Stimulated activated naive CD8-positive, alpha-beta T cell treated with anti-CD3 and anti-CD28 coated beads, Interleukin-15, Interleukin-2, amounts not matched to agents 100 U/mL and 50 U/mL, for 24 hours (primary cell): Measurements from ENCODE around the gene UBE2I.

ENCODE experiments used
- ATAC-seq: fragments of 150-1000 bp; cut with Tn5 transposase; one replicate; pipeline ENCODE4 v1.10.0; 2021
- DNase-seq: peaks from one replicate; pipeline ENCODE4 v3.0.0; 2021

Gene UBE2I

GRCh38 chr16:1361685-1362360, 52.4 kb downstream of the UBE2I start:
- ATAC-seq (no peak), DNase-seq (no peak)

- no peak for DNase-seq
Observed at GRCh38 chr16:1362807-1363206, 53.4 kb downstream of the UBE2I start.

GRCh38 chr16:1363501-1364041, 54.1 kb downstream of the UBE2I start:
- DNase-seq: peak; percentile 79
- peak; percentile 88 for ATAC-seq

More at GRCh38 chr16:1362807-1363206, 53.4 kb downstream of the UBE2I start:
- no peak for ATAC-seq

GRCh38 chr16:1364510-1364909, 55.1 kb downstream of the UBE2I start:
- DNase-seq (no peak), ATAC-seq (no peak)

GRCh38 chr16:1366060-1366711, 56.8 kb downstream of the UBE2I start:
- ATAC-seq (no peak), DNase-seq (no peak)

GRCh38 chr16:1366712-1367299, 57.4 kb downstream of the UBE2I start:
- DNase-seq (no peak), ATAC-seq (no peak)

- no peak for ATAC-seq
- no peak for DNase-seq
Observed at GRCh38 chr16:1367486-1368174, 58.2 kb downstream of the UBE2I start.

GRCh38 chr16:1371054-1371978, 61.9 kb downstream of the UBE2I start:
- DNase-seq: no peak
- no peak for ATAC-seq

GRCh38 chr16:1372292-1372950, 63.0 kb downstream of the UBE2I start:
- DNase-seq (no peak), ATAC-seq (no peak)

- ATAC-seq: no peak
- no peak for DNase-seq
Observed at GRCh38 chr16:1374418-1375297, 65.2 kb downstream of the UBE2I start.

- no peak for ATAC-seq
Observed at GRCh38 chr16:1375298-1375640, 65.8 kb downstream of the UBE2I start.

GRCh38 chr16:1375741-1376410, 66.4 kb downstream of the UBE2I start:
- no peak for DNase-seq
- ATAC-seq: no peak

More at GRCh38 chr16:1375298-1375640, 65.8 kb downstream of the UBE2I start:
- DNase-seq: no peak
